HUES6 (cell line): ENCODE results near the gene STK35.

ENCODE experiments used
- H3K27ac ChIP-seq: 2 replicates; pipeline ENCODE4 v1.7.0; 2013; ENCODE audit warnings: low read depth, mild to moderate bottlenecking, low read length, inconsistent platforms
- H3K27me3 ChIP-seq: 2 replicates; pipeline ENCODE4 v1.6.1; 2013; ENCODE audit warnings: low read length; ENCODE audit not compliant: control insufficient read depth, insufficient read depth
- H3K36me3 ChIP-seq: 2 replicates; pipeline ENCODE4 v1.6.1; 2013; ENCODE audit warnings: low read length; ENCODE audit not compliant: control insufficient read depth, insufficient read depth
- H3K4me1 ChIP-seq: 2 replicates; pipeline ENCODE4 v1.6.1; 2013; ENCODE audit warnings: low read length; ENCODE audit not compliant: control insufficient read depth, insufficient read depth
- H3K4me3 ChIP-seq: 2 replicates; pipeline ENCODE4 v1.5.1; 2013; ENCODE audit warnings: low read depth, low read length
- H3K9ac ChIP-seq: one replicate; pipeline ENCODE4 v1.6.1; 2013; ENCODE audit warnings: mild to moderate bottlenecking, low read length
- H3K9me3 ChIP-seq: 2 replicates; pipeline ENCODE4 v1.6.1; 2013; ENCODE audit warnings: low read depth, low read length; ENCODE audit not compliant: control insufficient read depth, insufficient read depth

STK35 gene

DNA sequence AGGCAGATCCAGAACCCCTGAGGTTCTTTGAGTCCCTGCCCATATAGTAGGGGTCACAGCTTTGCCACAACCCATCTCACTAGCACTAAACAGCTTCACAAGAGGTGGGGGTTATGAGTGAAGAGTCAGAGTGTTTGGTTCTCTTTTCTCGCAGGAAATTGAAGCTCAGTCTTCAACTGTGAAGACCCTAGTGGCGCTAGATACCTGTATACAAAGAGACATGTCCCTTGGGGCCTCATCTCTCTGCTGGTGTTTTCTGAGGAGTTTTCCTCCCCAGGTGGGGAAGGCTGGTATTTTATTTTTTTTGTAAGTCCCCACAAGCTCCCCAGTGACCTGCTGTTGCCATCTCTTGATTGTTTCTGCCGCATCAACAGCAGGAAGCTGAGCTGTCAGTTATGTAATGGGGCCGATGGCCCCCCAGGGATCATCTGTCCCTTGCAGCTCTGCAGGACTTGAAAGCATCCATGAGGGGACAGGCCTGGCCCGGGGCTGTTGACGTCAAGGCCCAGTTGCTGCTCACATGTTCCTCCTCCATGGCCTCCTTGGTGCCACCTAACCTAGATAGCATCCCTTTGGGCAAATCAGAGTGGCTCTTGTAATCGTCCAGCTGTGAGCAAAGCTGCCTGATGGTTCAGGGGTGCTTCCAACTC is 23.1 kb downstream of the STK35 start:
- Histone ChIP-seq H3K9ac (no peak overlapping the region), H3K36me3 (peaks cover 3% of the 10 kb centered on the region; the same call in 1 of the 2 replicates), H3K4me1 (peaks cover 4% of the 10 kb centered on the region)

DNA sequence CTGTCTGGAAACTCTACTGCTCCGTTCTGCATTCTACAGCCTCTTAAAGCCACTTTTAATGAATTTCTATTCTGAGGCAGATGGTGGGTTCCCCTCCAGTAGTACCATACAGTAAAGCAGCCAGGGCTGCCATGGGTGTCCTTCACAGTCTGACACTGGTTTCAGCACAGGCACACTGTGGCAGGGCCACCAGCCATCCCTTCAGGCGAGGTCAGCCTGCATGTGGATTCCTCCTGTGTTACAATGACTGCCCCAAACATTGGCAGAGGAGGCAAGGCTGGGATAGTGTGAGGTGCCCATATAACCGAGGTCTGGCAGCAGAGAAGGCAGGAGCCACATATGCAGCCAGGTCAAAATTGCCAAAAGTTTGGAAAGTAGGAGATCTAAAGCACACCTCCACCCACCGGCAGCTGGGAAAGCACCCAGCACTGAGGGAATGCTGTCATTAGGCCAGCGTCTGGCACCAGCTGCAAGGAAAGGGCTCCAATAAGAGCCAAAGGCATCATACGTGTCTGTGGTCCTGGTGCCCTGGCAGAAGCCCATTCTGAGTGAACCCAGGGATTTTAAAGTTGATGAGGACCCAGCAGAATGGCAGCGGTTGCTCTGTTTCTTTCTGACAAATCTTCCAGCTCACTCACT is 24.0 kb downstream of the STK35 start:
- peaks cover under 1% of the 10 kb centered on the region; the same call in 1 of the 2 replicates for H3K36me3 ChIP-seq
- H3K27me3 ChIP-seq = no peaks in the 10 kb centered on the region
- H3K9me3 ChIP-seq = no peaks in the 10 kb centered on the region
- H3K4me3 ChIP-seq = no peak overlapping the region
- no peak overlapping the region for H3K9ac ChIP-seq
- peaks cover 13% of the 10 kb centered on the region for H3K4me1 ChIP-seq
- no peak overlapping the region for H3K27ac ChIP-seq

More for the DNA sequence above, 23.1 kb downstream of the STK35 start:
- Histone ChIP-seq H3K27me3 (no peaks in the 10 kb centered on the region), H3K27ac (no peak overlapping the region), H3K4me3 (no peak overlapping the region), H3K9me3 (no peaks in the 10 kb centered on the region)

DNA sequence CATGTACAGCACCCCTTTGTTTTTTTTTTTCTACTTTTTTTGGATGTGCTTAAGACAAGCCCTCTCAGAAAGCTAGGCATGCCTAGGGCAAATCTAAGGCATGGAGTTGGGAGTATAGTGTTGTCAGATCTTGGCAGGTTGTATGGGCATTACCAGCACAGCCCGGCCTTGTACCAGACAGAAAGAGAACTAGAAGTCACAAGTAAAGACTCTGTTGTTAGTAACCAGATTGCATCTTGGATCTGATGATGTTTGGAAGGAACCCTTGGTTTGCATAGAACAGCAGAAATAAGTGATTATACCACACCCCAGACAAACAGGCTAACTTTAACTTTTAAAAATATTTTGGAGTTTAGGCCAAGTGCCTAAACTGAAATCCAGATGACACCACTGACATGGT is 25.6 kb downstream of the STK35 start:
- H3K9ac ChIP-seq = no peak overlapping the region
- peaks cover 20% of the 10 kb centered on the region for H3K4me1 ChIP-seq
- no peaks in the 10 kb centered on the region; the same call in 1 of the 2 replicates for H3K36me3 ChIP-seq
- H3K27ac ChIP-seq = no peak overlapping the region
- no peaks in the 10 kb centered on the region for H3K9me3 ChIP-seq
- no peaks in the 10 kb centered on the region for H3K27me3 ChIP-seq
- H3K4me3 ChIP-seq = no peak overlapping the region

DNA sequence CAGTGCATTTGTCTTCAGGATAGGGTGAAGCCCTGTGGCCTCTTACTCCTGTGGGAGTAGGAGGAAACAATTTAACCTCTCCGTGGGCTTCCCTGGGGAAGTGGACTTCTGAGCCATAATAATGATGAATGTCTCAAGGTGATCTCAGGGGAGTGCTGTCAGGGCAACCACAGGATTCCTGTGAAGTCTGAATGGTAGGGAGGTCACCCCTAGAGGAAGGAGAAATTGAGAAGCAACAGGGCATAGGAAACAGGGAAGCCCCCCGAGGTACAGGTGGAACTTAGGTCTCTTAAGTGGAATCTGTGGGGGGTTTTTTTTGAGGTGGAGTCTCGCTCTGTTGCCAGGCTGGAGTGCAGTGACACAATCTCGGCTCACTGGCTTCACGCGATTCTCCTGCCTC is 26.9 kb downstream of the STK35 start:
- H3K27ac ChIP-seq = no peak overlapping the region
- no peaks in the 10 kb centered on the region for H3K9me3 ChIP-seq
- H3K27me3 ChIP-seq = no peaks in the 10 kb centered on the region
- no peak overlapping the region for H3K4me3 ChIP-seq
- no peaks in the 10 kb centered on the region for H3K36me3 ChIP-seq
- peaks cover 28% of the 10 kb centered on the region for H3K4me1 ChIP-seq
- no peak overlapping the region for H3K9ac ChIP-seq

DNA sequence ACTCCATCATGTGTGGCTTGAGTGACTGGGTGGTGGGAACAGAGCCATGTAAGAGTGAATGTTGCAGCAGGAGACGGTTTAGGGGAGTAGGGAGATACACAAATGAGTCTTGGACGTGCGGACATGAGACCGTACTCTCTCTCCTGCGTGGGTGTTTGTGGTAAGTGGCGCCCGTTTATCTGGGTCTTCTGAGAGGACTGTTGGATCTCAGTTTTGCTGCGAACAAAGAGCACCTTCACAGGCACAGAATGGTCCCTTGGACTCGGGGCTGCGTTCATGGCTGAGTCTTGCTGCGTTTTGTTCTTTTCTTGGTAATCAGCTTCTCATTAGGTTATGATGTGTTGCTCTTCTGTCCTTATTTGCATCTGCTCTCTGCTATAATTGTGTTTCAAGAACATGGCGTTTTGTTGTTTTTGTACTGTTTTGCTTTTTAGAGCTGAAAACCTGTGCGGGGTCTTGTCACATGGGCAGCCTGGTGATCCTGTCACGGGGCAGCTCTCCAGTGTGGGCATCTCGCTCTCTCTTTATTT is 28.5 kb downstream of the STK35 start:
- no peak overlapping the region for H3K4me3 ChIP-seq
- no peaks in the 10 kb centered on the region for H3K27me3 ChIP-seq
- no peak overlapping the region for H3K27ac ChIP-seq
- H3K9ac ChIP-seq = no peak overlapping the region
- H3K36me3 ChIP-seq = no peaks in the 10 kb centered on the region
- H3K4me1 ChIP-seq = peaks cover 31% of the 10 kb centered on the region
- H3K9me3 ChIP-seq = no peaks in the 10 kb centered on the region

DNA sequence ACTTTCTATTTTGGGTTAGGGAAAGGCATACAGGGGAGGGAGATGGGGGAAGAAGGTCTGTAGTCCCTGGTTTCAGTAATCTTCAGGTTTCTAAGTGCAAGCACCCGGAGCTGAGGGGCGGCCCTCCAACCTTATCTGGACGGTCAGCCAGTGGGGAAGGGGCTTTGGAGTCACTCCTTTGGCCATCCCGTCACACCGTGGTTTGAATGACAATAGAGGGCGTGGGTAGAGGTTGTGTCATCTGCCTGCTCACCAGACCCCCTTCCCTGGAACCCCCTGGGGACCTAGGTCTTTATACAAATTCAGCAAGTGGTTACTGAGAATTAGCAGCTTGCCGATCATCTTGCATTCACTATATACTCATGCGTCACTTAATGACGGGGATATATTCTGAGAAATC is 29.1 kb downstream of the STK35 start:
- H3K9ac ChIP-seq = no peak overlapping the region
- H3K36me3 ChIP-seq = no peaks in the 10 kb centered on the region
- no peak overlapping the region for H3K27ac ChIP-seq
- peaks cover 31% of the 10 kb centered on the region for H3K4me1 ChIP-seq
- H3K4me3 ChIP-seq = no peak overlapping the region
- H3K9me3 ChIP-seq = no peaks in the 10 kb centered on the region
- no peaks in the 10 kb centered on the region for H3K27me3 ChIP-seq

DNA sequence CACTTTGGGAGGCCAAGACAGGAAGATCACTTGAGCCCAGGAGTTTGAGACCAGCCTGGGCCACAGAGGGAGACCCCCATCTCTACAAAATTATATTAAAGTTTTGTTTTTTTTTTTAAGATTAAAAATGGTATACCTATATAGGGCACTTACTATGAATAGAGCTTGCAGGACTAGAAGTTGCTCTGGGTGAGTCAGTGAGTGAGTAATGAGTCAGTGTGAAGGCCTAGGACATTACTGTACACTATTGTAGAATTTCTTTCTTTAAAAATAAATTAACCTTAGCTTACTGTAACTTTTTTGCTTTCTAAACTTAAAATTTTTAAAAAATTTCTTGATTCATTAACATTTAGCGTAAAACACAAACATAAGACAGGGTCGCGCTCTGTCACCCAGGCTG is 29.7 kb downstream of the STK35 start:
- Histone ChIP-seq H3K4me1 (peaks cover 31% of the 10 kb centered on the region), H3K4me3 (no peak overlapping the region), H3K36me3 (no peaks in the 10 kb centered on the region), H3K9ac (no peak overlapping the region), H3K27ac (no peak overlapping the region), H3K27me3 (no peaks in the 10 kb centered on the region), H3K9me3 (no peaks in the 10 kb centered on the region)

DNA sequence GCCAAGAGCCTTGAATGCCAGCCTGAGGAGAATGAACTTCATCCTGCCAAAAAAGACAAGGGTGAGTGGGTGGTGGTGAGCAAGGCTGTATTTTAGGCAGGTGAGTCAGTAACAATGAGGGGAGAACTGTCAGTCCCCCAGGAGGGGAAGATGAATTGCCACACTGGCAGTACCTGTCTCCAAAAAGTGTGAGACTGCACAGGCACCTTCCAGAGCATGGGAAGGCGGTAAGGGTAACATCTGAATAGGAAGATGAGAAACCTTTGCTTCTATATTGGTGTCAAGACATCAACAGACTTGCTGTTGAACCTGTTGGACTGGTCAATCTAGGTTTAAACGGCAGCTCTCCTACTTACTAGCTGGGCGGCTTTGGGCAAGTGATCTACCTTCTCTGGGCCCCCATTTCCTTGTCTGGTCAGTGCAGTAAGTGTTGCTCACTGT is 30.9 kb downstream of the STK35 start:
- H3K4me3 ChIP-seq = no peak overlapping the region
- H3K9me3 ChIP-seq = no peaks in the 10 kb centered on the region
- peaks cover 31% of the 10 kb centered on the region for H3K4me1 ChIP-seq
- H3K36me3 ChIP-seq = no peaks in the 10 kb centered on the region
- H3K27ac ChIP-seq = no peak overlapping the region
- H3K27me3 ChIP-seq = no peaks in the 10 kb centered on the region
- H3K9ac ChIP-seq = no peak overlapping the region

DNA sequence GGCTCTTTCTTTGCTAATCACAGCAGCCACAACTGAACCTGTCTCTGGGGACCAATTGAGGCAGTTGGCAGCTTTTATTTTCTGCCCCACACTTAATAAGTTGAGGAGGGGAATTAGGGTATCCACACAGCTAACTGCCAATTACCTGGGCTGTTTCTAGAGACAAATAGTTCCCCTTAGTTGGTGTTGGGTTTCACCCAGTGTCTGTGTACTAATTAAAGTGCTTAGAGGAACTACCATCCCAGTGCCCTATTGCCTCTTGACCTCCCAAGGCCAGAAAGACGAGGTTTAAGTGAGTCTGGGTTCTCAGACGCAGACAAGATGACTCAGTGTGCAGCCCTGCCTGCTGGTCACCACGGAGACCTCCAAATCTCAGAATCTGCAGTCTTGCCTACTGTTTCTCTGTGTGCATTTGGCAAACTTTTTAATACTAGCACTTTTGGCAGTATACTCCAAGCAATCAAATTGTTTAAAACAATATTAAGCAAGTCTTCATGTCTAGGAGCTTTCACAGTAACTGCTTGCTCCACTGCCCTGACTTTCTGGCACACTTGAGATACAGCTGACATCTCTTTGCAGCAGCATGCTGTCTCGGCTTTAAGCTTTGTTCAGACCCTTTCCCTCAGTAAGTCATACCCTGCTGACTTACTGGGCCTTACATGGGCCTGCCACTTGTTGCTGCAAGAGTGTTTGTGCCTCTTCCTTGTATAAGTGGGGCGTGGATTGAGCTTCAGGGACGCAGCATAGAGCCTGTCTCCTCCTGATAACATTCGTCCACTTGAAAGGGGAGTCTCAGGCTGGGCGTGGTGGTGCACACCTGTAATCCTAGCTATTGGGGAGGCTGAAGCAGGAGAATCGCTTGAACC is 31.9 kb downstream of the STK35 start:
- Histone ChIP-seq H3K4me1 (peaks cover 31% of the 10 kb centered on the region), H3K27ac (no peak overlapping the region), H3K9me3 (no peaks in the 10 kb centered on the region), H3K4me3 (no peak overlapping the region), H3K9ac (no peak overlapping the region), H3K27me3 (no peaks in the 10 kb centered on the region), H3K36me3 (no peaks in the 10 kb centered on the region)

DNA sequence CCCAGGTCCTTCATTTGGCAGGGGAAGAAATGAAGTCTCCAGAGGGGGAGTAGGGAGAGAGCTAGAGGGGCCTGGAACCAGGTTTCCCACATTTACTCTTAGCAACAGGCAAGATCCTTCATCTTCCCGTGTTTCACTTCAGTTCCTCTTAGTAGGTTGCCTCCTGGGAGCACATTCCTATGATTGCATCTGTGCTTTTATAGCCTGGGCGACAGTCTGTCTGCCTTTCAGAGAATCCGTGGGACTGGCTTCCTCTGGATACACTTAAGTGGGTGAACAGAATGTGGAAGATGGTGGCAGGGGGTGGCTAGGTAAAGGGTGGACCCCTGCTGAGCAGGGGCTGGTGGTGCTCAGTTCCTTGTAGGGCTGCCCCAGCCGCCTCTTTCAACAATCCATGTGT is 33.4 kb downstream of the STK35 start:
- H3K27ac ChIP-seq = no peak overlapping the region
- no peaks in the 10 kb centered on the region for H3K27me3 ChIP-seq
- H3K36me3 ChIP-seq = no peaks in the 10 kb centered on the region
- no peak overlapping the region for H3K9ac ChIP-seq
- no peak overlapping the region for H3K4me3 ChIP-seq
- H3K9me3 ChIP-seq = no peaks in the 10 kb centered on the region
- peaks cover 24% of the 10 kb centered on the region for H3K4me1 ChIP-seq

DNA sequence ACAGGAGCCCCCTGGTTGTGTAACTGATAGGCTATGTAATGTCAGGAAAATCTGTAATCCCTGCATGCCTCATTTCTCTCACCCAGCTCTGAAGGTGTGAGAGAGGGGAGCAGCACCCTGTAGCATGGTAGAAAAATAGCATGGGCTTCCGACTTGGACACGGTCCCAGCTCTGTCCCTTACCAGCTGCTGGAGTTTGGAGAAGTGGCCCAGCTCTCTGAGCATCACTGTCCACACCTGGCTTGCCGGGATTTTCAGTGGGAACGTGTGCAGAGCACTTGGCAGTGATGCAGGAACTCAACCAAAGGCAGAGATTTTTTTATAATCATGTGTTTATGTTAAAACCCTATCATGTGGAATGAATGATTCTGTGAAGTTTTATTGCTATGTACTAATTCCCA is 34.6 kb downstream of the STK35 start:
- Histone ChIP-seq H3K9me3 (no peaks in the 10 kb centered on the region), H3K36me3 (no peaks in the 10 kb centered on the region), H3K27me3 (no peaks in the 10 kb centered on the region), H3K4me1 (peaks cover 12% of the 10 kb centered on the region; the same call in 1 of the 2 replicates), H3K9ac (no peak overlapping the region), H3K4me3 (no peak overlapping the region), H3K27ac (no peak overlapping the region)
